ENCODE data around the gene ACSL1.

Gene ACSL1

DNA sequence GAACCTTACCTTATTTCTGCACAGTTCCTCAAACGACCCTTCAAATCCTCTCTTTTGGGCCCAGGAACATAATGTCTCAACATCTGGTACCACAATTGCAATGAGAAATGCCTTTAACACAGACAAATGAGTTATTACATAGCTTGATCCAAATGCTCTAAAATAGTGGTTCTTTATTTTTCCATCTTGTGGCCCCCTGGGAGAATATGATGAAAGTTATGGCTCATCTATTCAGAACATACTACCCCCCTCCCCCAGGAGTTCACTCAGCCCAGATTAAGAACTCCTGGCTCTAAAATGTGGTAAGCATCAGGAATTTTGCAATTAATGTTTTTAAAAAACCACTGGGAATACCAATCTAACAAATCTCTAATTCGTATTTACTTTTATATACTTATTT, 68.0 kb downstream of the ACSL1 start:
- H3K4me3 ChIP-seq (ENCODE audit: low read depth, low read length) = no peak overlapping the region
- no peak for DNase-seq (ENCODE audit: low read depth)
- TF ChIP-seq MYC (IDR thresholded peaks at IDR 0.05; ENCODE audit: low read depth, low read length) = no peak
- no peak for TF ChIP-seq CTCF (IDR thresholded peaks at IDR 0.05; ENCODE audit: low read depth, low read length)
- no peak for TF ChIP-seq POLR2A (IDR thresholded peaks at IDR 0.05; ENCODE audit: extremely low read depth, insufficient read length)
- TF ChIP-seq MAX (IDR thresholded peaks at IDR 0.05; ENCODE audit: low read depth, low read length) = no peak

DNA sequence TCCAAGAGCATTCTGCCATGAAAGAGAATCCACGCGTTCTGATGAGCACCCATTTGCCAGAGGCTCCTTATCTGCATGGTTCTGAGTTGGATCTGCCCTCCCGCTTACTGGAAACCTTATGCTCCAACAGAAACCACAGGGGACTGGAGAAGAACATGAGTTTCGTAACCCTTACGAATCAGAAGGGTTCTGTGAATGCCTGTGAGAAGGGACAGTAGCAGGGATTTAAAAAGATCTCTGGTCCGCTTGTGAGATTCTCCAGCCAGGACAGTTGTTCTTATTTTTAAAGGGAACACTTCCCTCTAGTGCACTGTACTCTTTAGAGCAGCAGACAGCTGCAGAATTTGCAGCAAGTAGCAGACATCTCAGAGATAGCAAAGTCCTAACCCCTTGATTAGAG, 69.4 kb downstream of the ACSL1 start:
- no peak overlapping the region for H3K4me3 ChIP-seq (ENCODE audit: low read depth, low read length)
- peak; percentile 32 for DNase-seq (ENCODE audit: low read depth)
- TF ChIP-seq MYC (IDR thresholded peaks at IDR 0.05; ENCODE audit: low read depth, low read length) (no peak), POLR2A (IDR thresholded peaks at IDR 0.05; ENCODE audit: extremely low read depth, insufficient read length) (no peak), CTCF (IDR thresholded peaks at IDR 0.05; ENCODE audit: low read depth, low read length) (no peak)

DNA sequence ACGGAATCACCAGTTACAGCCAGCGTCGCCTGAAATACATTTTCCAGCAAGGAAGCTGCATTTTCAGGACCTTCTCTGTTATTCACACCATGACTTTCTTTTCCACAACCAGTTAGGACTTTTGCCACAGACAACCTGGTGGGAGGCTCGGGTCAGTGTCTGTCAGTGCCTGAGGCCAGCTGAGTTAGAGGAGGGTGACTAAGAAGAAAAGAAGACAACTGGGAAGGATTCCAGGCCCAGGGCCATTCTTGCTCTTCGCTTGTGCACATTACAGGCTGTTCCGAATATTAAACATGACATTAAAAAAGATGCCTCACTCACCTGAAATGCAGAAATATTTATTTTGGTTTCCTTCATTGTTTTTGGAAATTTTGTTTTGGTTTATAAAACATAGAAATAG, 70.5 kb downstream of the ACSL1 start:
- TF ChIP-seq POLR2A (IDR thresholded peaks at IDR 0.05; ENCODE audit: extremely low read depth, insufficient read length) (no peak), MYC (IDR thresholded peaks at IDR 0.05; ENCODE audit: low read depth, low read length) (no peak)
- no peak overlapping the region for H3K4me3 ChIP-seq (ENCODE audit: low read depth, low read length)
- no peak for DNase-seq (ENCODE audit: low read depth)

DNA sequence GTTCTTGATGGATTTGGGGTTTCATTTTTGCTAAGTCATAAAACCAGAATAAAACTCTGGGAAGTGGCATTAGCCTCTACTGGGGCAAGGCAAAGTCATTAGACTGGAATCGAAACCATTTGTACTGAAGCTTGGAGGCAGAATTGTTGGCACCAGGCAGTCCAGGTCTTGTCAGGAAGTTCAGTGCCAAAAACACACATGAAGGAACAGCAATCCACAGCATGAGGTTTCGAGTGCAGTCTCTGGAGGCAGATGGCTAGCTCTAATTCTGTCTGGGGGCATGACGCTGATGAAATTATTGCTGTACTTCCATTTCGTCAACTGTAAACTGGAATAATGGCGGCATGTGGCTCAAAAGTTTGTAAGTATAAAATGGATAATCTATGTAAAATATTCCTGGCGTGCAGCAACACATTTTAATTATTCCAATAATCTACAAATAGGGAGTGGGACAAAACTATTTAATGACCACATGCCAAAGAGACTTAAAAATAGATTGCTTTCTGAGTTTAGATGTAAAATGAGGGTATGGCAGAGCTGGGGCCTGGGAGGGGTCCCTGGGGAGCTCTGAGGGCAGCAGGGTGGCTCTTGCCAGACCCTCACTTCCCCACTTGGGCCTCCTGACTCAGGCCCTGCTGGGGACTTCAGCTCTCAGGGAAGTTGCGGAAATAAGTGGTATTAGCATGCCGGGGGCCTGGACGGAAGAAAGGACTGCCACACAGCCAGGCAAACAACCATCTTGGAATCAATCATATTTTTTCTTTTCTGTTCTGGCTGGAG, 73.1 kb downstream of the ACSL1 start:
- DNase-seq (ENCODE audit: low read depth) = peak; percentile 77
- H3K4me3 ChIP-seq (ENCODE audit: low read depth, low read length) = no peak overlapping the region
- no peak for TF ChIP-seq MYC (IDR thresholded peaks at IDR 0.05; ENCODE audit: low read depth, low read length)
- TF ChIP-seq POLR2A (IDR thresholded peaks at IDR 0.05; ENCODE audit: extremely low read depth, insufficient read length) = no peak
- no peak for TF ChIP-seq CTCF (IDR thresholded peaks at IDR 0.05; ENCODE audit: low read depth, low read length)
- TF ChIP-seq MAX (IDR thresholded peaks at IDR 0.05; ENCODE audit: low read depth, low read length) = no peak

- no peak overlapping the region for H3K4me3 ChIP-seq (ENCODE audit: low read depth, low read length)
- peak; percentile 30 for DNase-seq (ENCODE audit: low read depth)
- TF ChIP-seq MAX (IDR thresholded peaks at IDR 0.05; ENCODE audit: low read depth, low read length) = no peak
- TF ChIP-seq POLR2A (IDR thresholded peaks at IDR 0.05; ENCODE audit: extremely low read depth, insufficient read length) = no peak
- TF ChIP-seq CTCF (IDR thresholded peaks at IDR 0.05; ENCODE audit: low read depth, low read length) = no peak
- TF ChIP-seq MYC (IDR thresholded peaks at IDR 0.05; ENCODE audit: low read depth, low read length) = no peak
These were observed 74.2 kb downstream of the ACSL1 start for GRCh38 chr4:184751585-184751956.

- TF ChIP-seq CTCF (IDR thresholded peaks at IDR 0.05; ENCODE audit: low read depth, low read length) (no peak), POLR2A (IDR thresholded peaks at IDR 0.05; ENCODE audit: extremely low read depth, insufficient read length) (no peak), MAX (IDR thresholded peaks at IDR 0.05; ENCODE audit: low read depth, low read length) (no peak), MYC (IDR thresholded peaks at IDR 0.05; ENCODE audit: low read depth, low read length) (no peak)
- no peak for DNase-seq (ENCODE audit: low read depth)
- no peak overlapping the region for H3K4me3 ChIP-seq (ENCODE audit: low read depth, low read length)
These were observed 74.7 kb downstream of the ACSL1 start for GRCh38 chr4:184750926-184751584.

Measured in NB4 (cell line).